Peyer's patch (tissue), 4 donors: Measurements from ENCODE around the gene CCDC144A.
"Not testable (repeated sequence)": the region's sequence is repeated elsewhere in the genome, so short reads cannot be mapped to it uniquely, and the experiment has no call there.

ENCODE experiments used
- POLR2A ChIP-seq, 2 donors: fragments of 450-650 bp; IDR thresholded peaks; one replicate each; pipeline ENCODE4 v1.5.1; 2017; ENCODE audit warnings: antibody characterized with exemption in 2 of 2, mild to moderate bottlenecking in 2 of 2, moderate library complexity in 2 of 2
- TF ChIP-seq, protein P1 (sequence below), 6 experiments: fragments of 450-650 bp in 4 of 6; fragments of 200-600 bp in 2 of 6; sonication (generic) in 1 of 6; IDR thresholded peaks; one replicate each; pipeline ENCODE4 v1.5.1; 2017 to 2019; ENCODE audit warnings: antibody characterized with exemption in 6 of 6, mild to moderate bottlenecking in 3 of 6, moderate library complexity in 1 of 6

DNA sequence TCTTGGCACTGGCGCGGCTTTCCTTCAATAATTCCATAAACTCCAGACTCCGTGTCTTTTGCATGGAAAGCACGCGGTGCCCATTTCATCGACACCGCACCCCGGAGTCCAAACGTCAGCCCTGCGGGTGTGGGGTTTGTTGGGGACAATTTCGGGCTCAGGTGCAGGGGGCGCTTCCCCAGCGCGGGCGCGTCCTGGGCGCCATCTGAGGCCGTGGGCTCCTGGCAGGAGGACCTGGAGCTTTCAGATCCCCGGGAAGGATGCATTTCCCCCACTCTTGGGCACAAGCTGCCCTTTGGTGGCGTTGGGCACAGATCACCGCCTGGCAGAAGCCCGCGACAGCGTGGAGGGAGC, 23.5 kb upstream of the CCDC144A start:
- not testable (repeated sequence) for TF ChIP-seq POLR2A (IDR thresholded peaks at IDR 0.05)
- TF ChIP-seq, protein P1, sequence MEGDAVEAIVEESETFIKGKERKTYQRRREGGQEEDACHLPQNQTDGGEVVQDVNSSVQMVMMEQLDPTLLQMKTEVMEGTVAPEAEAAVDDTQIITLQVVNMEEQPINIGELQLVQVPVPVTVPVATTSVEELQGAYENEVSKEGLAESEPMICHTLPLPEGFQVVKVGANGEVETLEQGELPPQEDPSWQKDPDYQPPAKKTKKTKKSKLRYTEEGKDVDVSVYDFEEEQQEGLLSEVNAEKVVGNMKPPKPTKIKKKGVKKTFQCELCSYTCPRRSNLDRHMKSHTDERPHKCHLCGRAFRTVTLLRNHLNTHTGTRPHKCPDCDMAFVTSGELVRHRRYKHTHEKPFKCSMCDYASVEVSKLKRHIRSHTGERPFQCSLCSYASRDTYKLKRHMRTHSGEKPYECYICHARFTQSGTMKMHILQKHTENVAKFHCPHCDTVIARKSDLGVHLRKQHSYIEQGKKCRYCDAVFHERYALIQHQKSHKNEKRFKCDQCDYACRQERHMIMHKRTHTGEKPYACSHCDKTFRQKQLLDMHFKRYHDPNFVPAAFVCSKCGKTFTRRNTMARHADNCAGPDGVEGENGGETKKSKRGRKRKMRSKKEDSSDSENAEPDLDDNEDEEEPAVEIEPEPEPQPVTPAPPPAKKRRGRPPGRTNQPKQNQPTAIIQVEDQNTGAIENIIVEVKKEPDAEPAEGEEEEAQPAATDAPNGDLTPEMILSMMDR (IDR thresholded peaks at IDR 0.05): not testable (repeated sequence)
